ENCODE data around the gene RHOH. TPM values are rescaled to one million over a fixed set of nuclear protein-coding genes. Genes with fewer than 3 reads are reported as not detected.

RHOH gene
- total RNA-seq, 2 experiments from 2014 or later = 87.5 to 92.7 TPM

GRCh38 chr4:40197879-40198689, 1.3 kb downstream of the RHOH start:
- peaks cover 50% of the 10 kb centered on the region for H3K36me3 Mint-ChIP-seq (ENCODE audit: low read depth)
- intact Hi-C loops (cut with micrococcal nuclease) = loop anchor here (1.0 kb wide), 1 partner anchor 221 kb away; the partner anchor contains the start of gene PDS5A
- no peaks in the 10 kb centered on the region for H3K9me3 Mint-ChIP-seq
- H3K4me3 Mint-ChIP-seq = peak overlapping the region; percentile 85
- peaks cover 29% of the 10 kb centered on the region for H3K4me1 Mint-ChIP-seq (ENCODE audit: low read depth)
- H3K27ac Mint-ChIP-seq = peak overlapping the region; percentile 98
- CTCF ChIA-PET = interaction anchor here (1.2 to 4.8 kb wide), 4 partner anchors 9 to 119 kb away, joined by 4 to 18 read pairs (median 6); no protein-coding TSS in a partner anchor
- no peaks in the 10 kb centered on the region for H3K27me3 Mint-ChIP-seq (ENCODE audit: low read depth)
- DNase-seq = no peak

- H3K9me3 Mint-ChIP-seq = no peaks in the 10 kb centered on the region
- DNase-seq = peak; percentile 54
- H3K27me3 Mint-ChIP-seq (ENCODE audit: low read depth) = no peaks in the 10 kb centered on the region
- H3K27ac Mint-ChIP-seq = peak overlapping the region; percentile 98
- CTCF ChIA-PET = interaction anchor here (0.8 to 2.3 kb wide), 8 partner anchors 30 to 143 kb away, joined by 3 to 9 read pairs (median 5); partner anchors contain the start of gene N4BP2
- peaks cover 60% of the 10 kb centered on the region for H3K36me3 Mint-ChIP-seq (ENCODE audit: low read depth)
- H3K4me3 Mint-ChIP-seq = peak overlapping the region; percentile 85
- H3K4me1 Mint-ChIP-seq (ENCODE audit: low read depth) = peaks cover 28% of the 10 kb centered on the region
- intact Hi-C loops (cut with micrococcal nuclease) = no loop called here
These were observed 2.4 kb downstream of the RHOH start for GRCh38 chr4:40199179-40199670.

- peaks cover 67% of the 10 kb centered on the region for H3K36me3 Mint-ChIP-seq (ENCODE audit: low read depth)
These were observed 3.4 kb downstream of the RHOH start for GRCh38 chr4:40199999-40200874.

GRCh38 chr4:40200875-40201801, 4.3 kb downstream of the RHOH start:
- H3K27ac Mint-ChIP-seq = peak overlapping the region; percentile 98
- CTCF ChIA-PET = interaction anchor here (1.0 to 2.3 kb wide), 8 partner anchors 13 to 116 kb away, joined by 3 to 9 read pairs (median 4); no protein-coding TSS in a partner anchor
- no peaks in the 10 kb centered on the region for H3K9me3 Mint-ChIP-seq
- DNase-seq = no peak
- peaks cover 31% of the 10 kb centered on the region for H3K4me1 Mint-ChIP-seq (ENCODE audit: low read depth)
- intact Hi-C loops (cut with micrococcal nuclease) = loop anchor here (1.0 to 10.0 kb wide), 17 partner anchors 21 to 1886 kb away; partner anchors contain the start of genes KLF3, TMEM156 and UBE2K
- peaks cover 69% of the 10 kb centered on the region for H3K36me3 Mint-ChIP-seq (ENCODE audit: low read depth)
- H3K27me3 Mint-ChIP-seq (ENCODE audit: low read depth) = no peaks in the 10 kb centered on the region
- H3K4me3 Mint-ChIP-seq = peak overlapping the region; percentile 85

More at GRCh38 chr4:40199999-40200874, 3.4 kb downstream of the RHOH start:
- Mint-ChIP-seq H3K4me3 (peak overlapping the region; percentile 85), H3K27ac (peak overlapping the region; percentile 98), H3K27me3 (ENCODE audit: low read depth) (no peaks in the 10 kb centered on the region), H3K4me1 (ENCODE audit: low read depth) (peaks cover 31% of the 10 kb centered on the region), H3K9me3 (no peaks in the 10 kb centered on the region)
- DNase-seq = peak; percentile 88
- CTCF ChIA-PET = interaction anchor here (0.5 to 2.3 kb wide), 15 partner anchors 9 to 144 kb away, joined by 3 to 9 read pairs (median 4); partner anchors contain the start of gene N4BP2
- intact Hi-C loops (cut with micrococcal nuclease) = loop anchor here (1.0 to 10.0 kb wide), 16 partner anchors 20 to 1885 kb away; partner anchors contain the start of genes KLF3, TMEM156 and UBE2K

GRCh38 chr4:40201898-40202297, 5.1 kb downstream of the RHOH start:
- Mint-ChIP-seq H3K27ac (peak overlapping the region; percentile 98), H3K4me1 (ENCODE audit: low read depth) (peaks cover 32% of the 10 kb centered on the region), H3K4me3 (peak overlapping the region; percentile 85), H3K27me3 (ENCODE audit: low read depth) (no peaks in the 10 kb centered on the region), H3K36me3 (ENCODE audit: low read depth) (peaks cover 69% of the 10 kb centered on the region), H3K9me3 (no peaks in the 10 kb centered on the region)
- intact Hi-C loops (cut with micrococcal nuclease) = loop anchor here (1.0 to 10.0 kb wide), 8 partner anchors 37 to 1887 kb away; partner anchors contain the start of genes KLF3, TMEM156 and UBE2K
- CTCF ChIA-PET = interaction anchor here (0.5 to 1.2 kb wide), 2 partner anchors 12 to 27 kb away, joined by 3 to 4 read pairs; no protein-coding TSS in a partner anchor
- DNase-seq = no peak

GRCh38 chr4:40202474-40202873, 5.6 kb downstream of the RHOH start:
- H3K4me1 Mint-ChIP-seq (ENCODE audit: low read depth) = peaks cover 36% of the 10 kb centered on the region
- peak; percentile 54 for DNase-seq
- CTCF ChIA-PET = interaction anchor here (0.5 to 1.2 kb wide), 3 partner anchors 10 to 26 kb away, joined by 3 to 4 read pairs (median 3); no protein-coding TSS in a partner anchor
- intact Hi-C loops (cut with micrococcal nuclease) = loop anchor here (5.0 to 10.0 kb wide), 6 partner anchors 232 to 1888 kb away; partner anchors contain the start of genes KLF3, TMEM156 and UBE2K
- H3K27me3 Mint-ChIP-seq (ENCODE audit: low read depth) = no peaks in the 10 kb centered on the region
- peaks cover 73% of the 10 kb centered on the region for H3K36me3 Mint-ChIP-seq (ENCODE audit: low read depth)
- no peaks in the 10 kb centered on the region for H3K9me3 Mint-ChIP-seq
- peak overlapping the region; percentile 98 for H3K27ac Mint-ChIP-seq
- peak overlapping the region; percentile 85 for H3K4me3 Mint-ChIP-seq

GRCh38 chr4:40204507-40205258, 7.9 kb downstream of the RHOH start:
- Mint-ChIP-seq H3K4me3 (peak overlapping the region; percentile 85), H3K36me3 (ENCODE audit: low read depth) (peaks cover 60% of the 10 kb centered on the region), H3K4me1 (ENCODE audit: low read depth) (peaks cover 43% of the 10 kb centered on the region), H3K9me3 (no peaks in the 10 kb centered on the region), H3K27me3 (ENCODE audit: low read depth) (no peaks in the 10 kb centered on the region), H3K27ac (peak overlapping the region; percentile 98)
- no peak for DNase-seq
- intact Hi-C loops (cut with micrococcal nuclease) = loop anchor here (1.0 to 10.0 kb wide), 9 partner anchors 9 to 1890 kb away; partner anchors contain the start of genes KLF3, TMEM156 and UBE2K
- CTCF ChIA-PET = interaction anchor here (0.7 to 2.7 kb wide), 15 partner anchors 8 to 121 kb away, joined by 3 to 10 read pairs (median 4); partner anchors contain the start of gene RHOH

- no peaks in the 10 kb centered on the region for H3K9me3 Mint-ChIP-seq
- H3K27ac Mint-ChIP-seq = peak overlapping the region; percentile 98
- H3K4me1 Mint-ChIP-seq (ENCODE audit: low read depth) = peaks cover 51% of the 10 kb centered on the region
- peak overlapping the region; percentile 85 for H3K4me3 Mint-ChIP-seq
- no peaks in the 10 kb centered on the region for H3K27me3 Mint-ChIP-seq (ENCODE audit: low read depth)
- peaks cover 58% of the 10 kb centered on the region for H3K36me3 Mint-ChIP-seq (ENCODE audit: low read depth)
- CTCF ChIA-PET = interaction anchor here (0.7 to 2.7 kb wide), 17 partner anchors 9 to 120 kb away, joined by 3 to 10 read pairs (median 4); partner anchors contain the start of gene RHOH
- intact Hi-C loops (cut with micrococcal nuclease) = loop anchor here (1.0 to 10.0 kb wide), 6 partner anchors 10 to 1891 kb away; partner anchors contain the start of gene KLF3
- peak; percentile 68 for DNase-seq
These were observed 8.7 kb downstream of the RHOH start for GRCh38 chr4:40205259-40206198.

- DNase-seq = no peak
- Mint-ChIP-seq H3K4me3 (peak overlapping the region; percentile 85), H3K27ac (peak overlapping the region; percentile 98), H3K36me3 (ENCODE audit: low read depth) (peaks cover 57% of the 10 kb centered on the region), H3K27me3 (ENCODE audit: low read depth) (no peaks in the 10 kb centered on the region), H3K4me1 (ENCODE audit: low read depth) (peaks cover 55% of the 10 kb centered on the region), H3K9me3 (no peaks in the 10 kb centered on the region)
- intact Hi-C loops (cut with micrococcal nuclease) = loop anchor here (5.0 to 10.0 kb wide), 4 partner anchors 228 to 1892 kb away; partner anchors contain the start of gene KLF3
- CTCF ChIA-PET = interaction anchor here (0.8 to 2.3 kb wide), 8 partner anchors 10 to 119 kb away, joined by 3 to 13 read pairs (median 6); partner anchors contain the start of gene RHOH
These were observed 9.6 kb downstream of the RHOH start for GRCh38 chr4:40206426-40206825.
